Liver (tissue), 3 donors: Measurements from ENCODE around the gene MYO16.

ENCODE experiments used
- CTCF ChIP-seq: fragments of 150-350 bp; IDR thresholded peaks from 2 replicates; pipeline ENCODE4 v1.5.1; 2017; ENCODE audit warnings: improper control_type of control experiment, low read depth, low read length; ENCODE audit not compliant: missing input control
- EGR1 ChIP-seq, 2 donors: IDR thresholded peaks; 2 replicates each; pipeline ENCODE4 v1.6.1; 2016 to 2018; ENCODE audit warnings: antibody characterized with exemption in 2 of 2, low read depth in 2 of 2
- FOXA1 ChIP-seq: IDR thresholded peaks from 2 replicates; pipeline ENCODE4 v1.6.1; 2016; ENCODE audit warnings: antibody characterized with exemption
- GABPA ChIP-seq, 2 donors: IDR thresholded peaks in 1 of 2; conservative IDR thresholded peaks in 1 of 2; 2 replicates each; pipeline ENCODE4 v1.6.1; 2016; ENCODE audit warnings: antibody characterized with exemption in 2 of 2, mild to moderate bottlenecking in 1 of 2, moderate library complexity in 1 of 2
- HNF4A ChIP-seq, 2 donors: conservative IDR thresholded peaks; 2 replicates each; pipeline ENCODE4 v1.6.1; 2016; ENCODE audit warnings: antibody characterized with exemption in 2 of 2, mild to moderate bottlenecking in 2 of 2
- JUND ChIP-seq, 2 donors: IDR thresholded peaks; 2 replicates each; pipeline ENCODE4 v1.6.1; 2016; ENCODE audit warnings: antibody characterized with exemption in 2 of 2
- RAD21 ChIP-seq, 2 donors: IDR thresholded peaks; 2 replicates each; pipeline ENCODE4 v1.6.1; 2016; ENCODE audit warnings: antibody characterized with exemption in 2 of 2, mild to moderate bottlenecking in 2 of 2
- SP1 ChIP-seq: IDR thresholded peaks from 2 replicates; pipeline ENCODE4 v1.6.1; 2018; ENCODE audit warnings: antibody characterized with exemption, mild to moderate bottlenecking
- TAF1 ChIP-seq: conservative IDR thresholded peaks from 2 replicates; pipeline ENCODE4 v1.6.1; 2016; ENCODE audit warnings: antibody characterized with exemption, mild to moderate bottlenecking
- YY1 ChIP-seq: IDR thresholded peaks from 2 replicates; pipeline ENCODE4 v1.6.1; 2016; ENCODE audit warnings: antibody characterized with exemption, mild to moderate bottlenecking
- ZBTB33 ChIP-seq: IDR thresholded peaks from 2 replicates; pipeline ENCODE4 v1.6.1; 2016; ENCODE audit warnings: antibody characterized with exemption
- TF ChIP-seq, protein P1 (sequence below): IDR thresholded peaks from 2 replicates; pipeline ENCODE4 v1.6.1; 2016; ENCODE audit warnings: antibody characterized with exemption, mild to moderate bottlenecking
- TF ChIP-seq, protein P2 (sequence below): IDR thresholded peaks from 2 replicates; pipeline ENCODE4 v1.6.1; 2016; ENCODE audit warnings: antibody characterized with exemption
- TF ChIP-seq, protein P3 (sequence below): IDR thresholded peaks from 2 replicates; pipeline ENCODE4 v1.6.1; 2016; ENCODE audit warnings: antibody characterized with exemption
- donor health status: healthy.
- donor health status: healthy.

GRCh38 chr13:109002934-109003333 is 373.5 kb downstream of the MYO16 start:
- TF ChIP-seq CTCF (no peak), GABPA (IDR thresholded peaks at IDR 0.05 in 1 of 2, conservative IDR thresholded peaks at IDR 0.05 in 1 of 2) (no peak), RAD21 (IDR thresholded peaks at IDR 0.05) (no peak), EGR1 (IDR thresholded peaks at IDR 0.05; ENCODE audit: low read depth in 2 of 2) (no peak), ZBTB33 (no peak), TAF1 (no peak), FOXA1 (no peak), YY1 (no peak), JUND (IDR thresholded peaks at IDR 0.05) (no peak), HNF4A (conservative IDR thresholded peaks at IDR 0.05) (no peak), SP1 (no peak)
- TF ChIP-seq, protein P1, sequence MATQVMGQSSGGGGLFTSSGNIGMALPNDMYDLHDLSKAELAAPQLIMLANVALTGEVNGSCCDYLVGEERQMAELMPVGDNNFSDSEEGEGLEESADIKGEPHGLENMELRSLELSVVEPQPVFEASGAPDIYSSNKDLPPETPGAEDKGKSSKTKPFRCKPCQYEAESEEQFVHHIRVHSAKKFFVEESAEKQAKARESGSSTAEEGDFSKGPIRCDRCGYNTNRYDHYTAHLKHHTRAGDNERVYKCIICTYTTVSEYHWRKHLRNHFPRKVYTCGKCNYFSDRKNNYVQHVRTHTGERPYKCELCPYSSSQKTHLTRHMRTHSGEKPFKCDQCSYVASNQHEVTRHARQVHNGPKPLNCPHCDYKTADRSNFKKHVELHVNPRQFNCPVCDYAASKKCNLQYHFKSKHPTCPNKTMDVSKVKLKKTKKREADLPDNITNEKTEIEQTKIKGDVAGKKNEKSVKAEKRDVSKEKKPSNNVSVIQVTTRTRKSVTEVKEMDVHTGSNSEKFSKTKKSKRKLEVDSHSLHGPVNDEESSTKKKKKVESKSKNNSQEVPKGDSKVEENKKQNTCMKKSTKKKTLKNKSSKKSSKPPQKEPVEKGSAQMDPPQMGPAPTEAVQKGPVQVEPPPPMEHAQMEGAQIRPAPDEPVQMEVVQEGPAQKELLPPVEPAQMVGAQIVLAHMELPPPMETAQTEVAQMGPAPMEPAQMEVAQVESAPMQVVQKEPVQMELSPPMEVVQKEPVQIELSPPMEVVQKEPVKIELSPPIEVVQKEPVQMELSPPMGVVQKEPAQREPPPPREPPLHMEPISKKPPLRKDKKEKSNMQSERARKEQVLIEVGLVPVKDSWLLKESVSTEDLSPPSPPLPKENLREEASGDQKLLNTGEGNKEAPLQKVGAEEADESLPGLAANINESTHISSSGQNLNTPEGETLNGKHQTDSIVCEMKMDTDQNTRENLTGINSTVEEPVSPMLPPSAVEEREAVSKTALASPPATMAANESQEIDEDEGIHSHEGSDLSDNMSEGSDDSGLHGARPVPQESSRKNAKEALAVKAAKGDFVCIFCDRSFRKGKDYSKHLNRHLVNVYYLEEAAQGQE: no peak
- TF ChIP-seq, protein P2, sequence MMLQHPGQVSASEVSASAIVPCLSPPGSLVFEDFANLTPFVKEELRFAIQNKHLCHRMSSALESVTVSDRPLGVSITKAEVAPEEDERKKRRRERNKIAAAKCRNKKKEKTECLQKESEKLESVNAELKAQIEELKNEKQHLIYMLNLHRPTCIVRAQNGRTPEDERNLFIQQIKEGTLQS: no peak
- TF ChIP-seq, protein P3, sequence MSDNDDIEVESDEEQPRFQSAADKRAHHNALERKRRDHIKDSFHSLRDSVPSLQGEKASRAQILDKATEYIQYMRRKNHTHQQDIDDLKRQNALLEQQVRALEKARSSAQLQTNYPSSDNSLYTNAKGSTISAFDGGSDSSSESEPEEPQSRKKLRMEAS: no peak
